Left forelimb (tissue), 1 donor: ENCODE results near the gene FADS1.

Source experiments
- DNase-seq: peaks from one replicate; pipeline ENCODE4 v3.0.0-alpha.2; 2018; ENCODE audit warnings: low spot score

FADS1 gene

DNA sequence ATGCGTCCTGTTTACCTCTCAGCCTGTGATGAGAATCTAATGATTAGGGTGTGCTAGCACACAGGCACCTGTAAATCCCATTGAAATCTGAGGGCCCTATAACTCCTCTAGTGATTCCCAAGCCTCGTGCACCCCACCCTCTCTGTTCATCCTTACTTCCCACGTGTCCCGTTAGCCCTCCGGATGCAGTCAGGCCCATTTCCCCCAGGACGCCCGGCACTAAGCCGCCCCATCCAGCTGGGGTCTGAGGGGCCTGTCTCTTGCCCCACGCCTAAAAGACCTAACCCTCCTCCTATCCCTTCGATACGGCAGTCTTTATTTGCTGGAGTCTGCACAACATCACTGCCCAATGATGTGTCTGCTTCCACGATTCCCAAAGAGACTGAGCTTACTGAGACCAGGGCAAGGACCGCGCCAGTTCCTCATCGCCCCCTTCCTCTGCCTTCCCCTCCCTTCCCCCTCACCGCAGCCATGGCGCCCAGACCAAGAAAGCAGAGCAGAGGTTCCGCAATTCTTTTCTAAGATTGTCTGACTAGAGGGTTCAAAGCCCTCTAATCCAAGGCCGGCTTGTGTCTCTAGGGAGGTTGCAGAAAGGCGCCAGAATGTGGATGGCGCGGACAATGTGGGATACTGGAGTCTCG, 10.2 kb upstream of the FADS1 start:
- DNase-seq, result peak; percentile 74

GRCh38 chr11:61820174-61820573, 3.4 kb upstream of the FADS1 start:
- DNase-seq, result no peak

DNA sequence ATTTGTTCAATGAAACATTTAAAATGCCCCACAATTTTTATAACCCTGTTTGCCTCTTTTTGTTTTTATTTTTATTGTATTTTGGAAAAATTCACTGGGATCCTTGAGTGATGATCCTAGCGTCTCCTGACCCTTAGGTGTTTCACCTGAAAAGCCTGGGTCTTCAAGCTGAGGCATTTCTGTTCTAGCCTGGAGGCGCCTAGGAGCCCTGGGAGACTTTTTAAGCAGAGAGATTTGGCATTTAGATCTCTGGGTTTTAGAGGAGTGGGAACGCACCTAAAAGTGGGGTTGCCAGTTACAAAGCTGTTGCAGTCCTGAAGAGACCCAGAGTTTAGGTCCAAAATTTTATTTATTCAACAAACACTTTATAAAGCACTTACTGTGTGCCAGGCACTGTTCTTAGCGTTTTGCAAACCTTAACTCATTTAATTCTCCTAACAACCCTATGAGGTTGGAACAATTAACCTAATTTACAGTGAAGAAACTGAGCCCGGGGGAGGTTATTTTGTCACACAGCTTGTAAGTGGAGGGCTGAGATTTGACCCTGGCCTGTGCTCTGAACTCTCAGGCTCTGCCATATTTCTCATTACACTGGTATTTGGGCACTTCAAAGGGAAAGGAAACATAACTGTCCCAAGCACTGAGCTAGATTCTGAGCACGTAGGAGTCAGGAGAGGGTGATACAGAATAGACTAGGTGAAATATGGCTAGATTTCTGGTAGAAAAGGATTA, 834 bp upstream of the FADS1 start:
- DNase-seq, result no peak

DNA sequence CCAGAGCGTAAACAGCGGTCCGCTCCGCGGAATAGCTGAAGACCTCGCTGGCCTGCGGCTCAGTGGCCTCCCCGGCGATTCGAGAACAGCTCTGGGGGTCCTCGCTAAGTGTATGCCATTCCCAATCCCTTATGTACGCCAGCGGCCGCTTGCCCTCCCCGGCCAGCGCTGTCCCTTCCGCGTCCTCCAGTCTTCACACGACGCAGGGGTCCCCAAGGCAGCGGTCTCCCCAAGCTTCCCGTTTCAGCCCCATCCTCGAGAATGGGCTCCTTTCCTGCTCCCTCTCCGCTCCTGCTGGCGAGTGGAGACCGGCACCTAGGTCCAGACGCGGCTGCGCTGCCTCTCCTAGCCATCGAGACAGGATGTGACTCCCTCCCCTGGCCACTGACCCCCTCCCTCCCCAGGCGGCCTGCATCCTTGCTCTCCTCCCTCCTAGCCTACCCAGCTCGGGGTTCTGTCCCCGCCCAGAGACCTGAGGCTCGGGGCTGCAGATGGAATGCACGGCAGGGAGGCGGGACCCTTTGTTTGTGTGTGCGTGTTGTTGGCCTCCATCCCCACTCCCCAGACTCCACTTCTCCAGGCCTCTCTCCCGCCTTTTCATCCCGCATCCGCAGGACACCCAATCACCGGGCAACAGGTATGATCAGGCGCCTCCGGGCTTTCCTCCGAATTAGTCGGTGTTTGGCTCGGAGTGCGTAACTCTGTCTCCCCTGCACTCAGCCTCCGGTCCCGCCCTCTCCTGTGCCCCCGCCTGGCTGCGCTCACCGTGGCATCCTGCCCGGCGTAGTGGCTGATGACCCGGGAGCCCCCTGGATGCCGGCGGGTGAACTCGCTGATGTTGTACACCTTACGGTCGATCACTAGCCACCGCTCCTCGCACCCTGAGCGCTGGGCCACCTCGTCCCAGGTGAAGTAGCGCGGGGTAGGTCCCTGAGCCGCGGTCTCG, 740 bp downstream of the FADS1 start:
- peak; percentile 79 for DNase-seq

DNA sequence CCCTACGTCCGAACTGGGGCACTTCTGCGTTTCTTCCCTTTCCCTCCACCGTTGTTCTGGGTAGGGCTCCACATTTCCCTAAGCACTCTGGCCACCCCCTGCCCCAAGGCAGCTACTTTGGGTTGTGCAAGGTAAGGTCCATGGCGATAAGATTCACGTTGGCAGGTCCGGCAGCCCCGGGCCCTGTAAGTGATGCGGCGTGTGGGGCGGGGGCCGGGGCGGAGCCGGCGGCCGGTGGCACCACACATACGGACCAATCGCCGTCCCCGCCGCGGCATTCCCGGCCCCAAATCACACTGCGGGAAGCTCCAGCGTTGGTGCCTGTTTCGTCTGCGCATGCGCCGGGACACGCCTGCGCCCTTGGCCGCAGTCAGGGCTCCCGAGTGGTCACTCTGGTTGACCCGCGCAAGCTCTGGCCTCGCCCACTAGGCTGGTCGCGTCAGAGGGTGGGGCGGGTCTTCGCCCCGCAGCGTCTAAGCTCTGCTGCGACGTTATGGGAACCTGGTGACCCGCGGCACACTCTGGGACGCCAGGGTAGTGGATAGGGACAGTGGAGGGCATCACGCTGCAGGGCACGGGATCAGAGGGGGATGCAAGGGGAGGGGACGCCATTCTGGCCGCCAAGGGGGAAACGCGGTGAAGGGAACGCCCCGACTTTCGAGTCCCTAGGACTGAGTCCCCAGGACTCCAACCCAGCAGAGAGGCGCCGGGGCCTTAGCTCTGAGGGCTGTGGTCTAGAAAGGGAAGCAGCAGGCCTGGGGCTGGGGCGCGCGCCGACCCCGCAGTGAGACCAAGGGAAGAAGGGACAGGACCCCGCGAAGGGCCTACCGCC, 1.6 kb downstream of the FADS1 start:
- DNase-seq, result peak; percentile 92

DNA sequence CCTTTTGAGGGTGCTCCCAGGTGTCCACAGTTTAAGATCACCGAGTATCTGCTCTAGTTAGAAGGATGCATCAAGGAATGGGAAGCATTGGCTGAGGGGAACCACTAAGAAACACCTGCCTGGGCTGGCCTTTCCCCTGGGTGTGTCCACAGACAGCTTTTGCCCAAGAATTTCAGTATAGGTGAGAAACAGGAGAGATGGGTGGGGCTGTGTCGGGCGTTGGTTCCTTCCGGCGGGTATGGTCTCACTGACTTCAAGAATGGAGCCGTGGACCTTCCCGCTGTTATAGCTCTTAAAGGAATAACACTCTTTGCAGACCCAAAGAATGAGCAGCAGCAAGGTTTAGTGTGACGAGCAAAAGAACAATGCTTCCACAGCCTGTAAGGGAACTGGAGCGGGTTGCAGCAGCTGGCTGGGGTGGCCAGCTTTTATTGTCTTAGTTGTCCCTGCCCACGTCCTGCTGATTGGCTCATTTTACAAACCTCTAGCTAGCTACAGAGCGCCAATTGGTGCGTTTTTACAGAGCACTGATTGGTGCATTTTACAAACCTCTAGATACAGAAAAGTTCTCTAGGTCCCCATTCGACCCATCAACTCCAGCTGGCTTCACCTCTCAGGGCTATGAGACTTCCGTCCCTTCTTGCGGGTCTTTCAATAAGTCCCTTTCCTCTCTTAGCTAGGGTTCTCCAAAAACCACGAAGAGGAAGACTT, 2.4 kb downstream of the FADS1 start:
- no peak for DNase-seq

GRCh38 chr11:61812736-61813411, 3.9 kb downstream of the FADS1 start:
- no peak for DNase-seq

DNA sequence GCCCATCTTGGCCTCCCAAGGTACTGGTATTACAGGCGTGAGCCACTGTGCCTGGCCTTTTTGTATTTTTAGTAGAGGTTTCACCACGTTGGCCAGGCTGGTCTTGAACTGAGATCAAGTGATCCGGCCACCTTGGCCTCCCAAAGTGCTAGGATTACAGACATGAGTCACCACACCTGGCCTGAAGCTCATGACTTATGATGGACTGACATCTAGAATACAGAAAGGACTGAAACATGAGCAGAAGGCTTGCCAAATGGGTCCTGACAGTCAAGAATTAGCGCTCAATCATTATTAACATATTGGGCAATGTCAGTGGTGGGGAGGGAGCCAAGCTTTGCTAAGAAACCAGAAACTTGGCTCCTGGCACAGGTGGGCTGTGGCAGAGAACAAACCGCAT, 5.0 kb downstream of the FADS1 start:
- no peak for DNase-seq

GRCh38 chr11:61810671-61811175, 6.1 kb downstream of the FADS1 start:
- DNase-seq, result no peak

GRCh38 chr11:61806785-61807184, 10.0 kb downstream of the FADS1 start:
- no peak for DNase-seq

- no peak for DNase-seq
Observed at GRCh38 chr11:61805146-61805545, 11.7 kb downstream of the FADS1 start.

GRCh38 chr11:61803889-61804647, 12.7 kb downstream of the FADS1 start:
- no peak for DNase-seq

- DNase-seq, result no peak
Observed at GRCh38 chr11:61802605-61803004, 14.2 kb downstream of the FADS1 start.

GRCh38 chr11:61800331-61801281, 16.2 kb downstream of the FADS1 start:
- no peak for DNase-seq

DNA sequence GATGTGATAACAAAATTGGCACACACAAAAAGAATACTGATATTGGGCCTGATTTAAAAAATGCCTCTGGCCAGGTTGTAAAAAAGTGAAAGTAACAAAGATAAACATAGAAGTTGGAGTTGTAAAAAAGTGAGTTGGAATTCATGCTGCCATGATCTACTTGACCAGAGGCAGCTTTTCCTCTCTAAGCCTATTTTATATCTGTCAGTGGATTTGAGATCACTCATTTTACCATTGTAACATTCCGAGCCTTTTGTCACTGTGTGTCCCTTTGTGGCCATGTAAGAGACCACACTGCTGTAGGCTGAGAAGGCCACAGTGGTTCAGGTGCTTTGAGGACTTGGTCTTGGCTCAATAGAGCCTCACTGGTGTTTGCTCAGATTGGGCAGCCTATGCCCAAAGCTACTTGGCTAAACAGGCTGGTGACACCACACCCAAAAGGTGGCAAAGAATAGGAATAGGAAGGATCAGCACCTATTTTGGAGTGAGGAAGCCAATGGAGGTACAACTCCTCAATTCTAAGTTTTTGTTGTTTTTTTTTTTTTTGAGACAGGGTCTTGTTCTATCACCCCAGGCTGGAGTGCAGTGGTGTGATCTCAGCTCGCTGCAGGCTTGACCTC, 17.0 kb downstream of the FADS1 start:
- DNase-seq, result no peak

DNA sequence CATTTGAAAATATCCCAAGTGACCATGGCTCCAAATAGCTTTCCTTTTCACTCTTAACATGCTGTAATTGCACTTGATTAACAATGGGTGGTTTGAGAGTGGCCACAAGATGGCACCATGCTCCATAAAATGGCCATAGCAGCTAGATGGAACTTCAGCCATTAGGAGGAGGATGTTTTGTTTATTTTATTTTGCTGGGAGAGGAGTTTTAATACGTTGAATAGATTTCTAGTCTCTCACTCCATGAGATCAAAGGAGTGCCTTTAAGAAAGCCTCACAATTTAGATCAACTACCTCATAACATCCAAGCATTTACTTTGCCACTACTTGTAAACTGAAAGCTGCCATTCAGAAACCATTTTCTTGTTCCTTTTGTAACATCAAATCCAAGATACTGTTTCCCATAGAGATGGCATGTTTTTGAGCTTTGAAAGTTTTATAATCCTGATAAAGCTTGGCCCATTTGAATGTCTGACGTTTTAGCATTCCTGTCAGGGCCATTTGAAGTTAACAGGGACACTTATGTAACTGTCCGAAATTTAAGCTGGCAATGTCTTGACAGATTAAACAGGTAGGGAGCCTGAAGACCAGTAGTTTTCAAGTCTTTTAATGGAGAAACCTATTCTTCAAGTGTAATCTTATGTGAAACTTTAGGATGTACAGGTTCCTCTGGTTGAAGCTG, 19.4 kb downstream of the FADS1 start:
- no peak for DNase-seq

GRCh38 chr11:61795876-61796526, 20.8 kb downstream of the FADS1 start:
- DNase-seq, result no peak
